T-helper 1 cell (primary cell): ENCODE measurements around the gene MAST4.
A peak's percentile ranks its signal among the peaks of the same experiment; 100 is the strongest.

Source experiments
- DNase-seq, 5 donors: peaks; one replicate each; pipeline ENCODE4 v3.0.0-alpha.2; 2012 to 2020

MAST4 gene

GRCh38 chr5:67028941-67029340 lies 432.7 kb downstream of the MAST4 start:
- no peak for DNase-seq

- DNase-seq, result no peak
Measured at GRCh38 chr5:67029481-67029880, 433.3 kb downstream of the MAST4 start.

GRCh38 chr5:67030289-67031056 lies 434.3 kb downstream of the MAST4 start:
- no peak for DNase-seq

- no peak for DNase-seq
Measured at GRCh38 chr5:67031057-67031443, 434.9 kb downstream of the MAST4 start.

- peak in 1 of 5 donors; percentile 18 for DNase-seq
Measured at GRCh38 chr5:67031692-67032091, 435.5 kb downstream of the MAST4 start.

- DNase-seq, result no peak
Measured at GRCh38 chr5:67032921-67033664, 436.9 kb downstream of the MAST4 start.

- no peak for DNase-seq
Measured at GRCh38 chr5:67033880-67034651, 437.9 kb downstream of the MAST4 start.

GRCh38 chr5:67035098-67035740 lies 439.0 kb downstream of the MAST4 start:
- DNase-seq, result no peak

GRCh38 chr5:67037171-67037570 lies 441.0 kb downstream of the MAST4 start:
- no peak for DNase-seq

- no peak for DNase-seq
Measured at GRCh38 chr5:67038817-67039603, 442.8 kb downstream of the MAST4 start.

GRCh38 chr5:67042176-67043003 lies 446.2 kb downstream of the MAST4 start:
- no peak for DNase-seq

- DNase-seq, result no peak
Measured at GRCh38 chr5:67043796-67044511, 447.8 kb downstream of the MAST4 start.

GRCh38 chr5:67045816-67046740 lies 449.9 kb downstream of the MAST4 start:
- DNase-seq, result no peak

- no peak for DNase-seq
Measured at GRCh38 chr5:67047160-67047559, 451.0 kb downstream of the MAST4 start.

GRCh38 chr5:67047616-67048015 lies 451.4 kb downstream of the MAST4 start:
- no peak for DNase-seq

GRCh38 chr5:67050125-67050524 lies 453.9 kb downstream of the MAST4 start:
- no peak for DNase-seq

GRCh38 chr5:67050635-67051034 lies 454.4 kb downstream of the MAST4 start:
- no peak for DNase-seq

GRCh38 chr5:67051164-67051563 lies 455.0 kb downstream of the MAST4 start:
- no peak for DNase-seq

GRCh38 chr5:67052034-67052433 lies 455.8 kb downstream of the MAST4 start:
- DNase-seq, result no peak
